ENCODE data around the gene ZNF30. TPM values are rescaled to one million over a fixed set of nuclear protein-coding genes. Genes with fewer than 3 reads are reported as not detected.
"Not testable (repeated sequence)": the region's sequence is repeated elsewhere in the genome, so short reads cannot be mapped to it uniquely, and the experiment has no call there.

Gene ZNF30
- total and polyA plus RNA-seq, 9 donors, result 1.5 to 5.5 (median 2.9) TPM

- H3K27ac ChIP-seq, result no peak overlapping the region
- H3K4me1 ChIP-seq (ENCODE audit: insufficient read depth), result peaks cover 6% of the 10 kb centered on the region
- DNase-seq, result no peak
- no peak overlapping the region for H3K4me3 ChIP-seq
- H3K36me3 ChIP-seq, result peaks cover 13% of the 10 kb centered on the region
- intact Hi-C loops (cut with DNase I), result no loop called here
- 66 to 75% (median 74%) methylated on average over 5 of the region's 5 CpGs for WGBS, 3 donors
- TF ChIP-seq POLR2A (IDR thresholded peaks at IDR 0.05) (no peak), EP300 (IDR thresholded peaks at IDR 0.05) (no peak), CTCF (IDR thresholded peaks at IDR 0.05) (no peak)
- H3K27me3 ChIP-seq, result no peaks in the 10 kb centered on the region
- peaks cover 6 to 33% of the 10 kb centered on the region in 2 donors for H3K9me3 ChIP-seq
Measured at GRCh38 chr19:34961775-34962686, 35.3 kb downstream of the ZNF30 start.

GRCh38 chr19:34962687-34963572 lies 36.2 kb downstream of the ZNF30 start:
- peak overlapping the region; percentile 86 for H3K4me3 ChIP-seq
- H3K27me3 ChIP-seq, result no peaks in the 10 kb centered on the region
- peaks cover 6 to 26% of the 10 kb centered on the region in 2 donors for H3K9me3 ChIP-seq
- H3K4me1 ChIP-seq (ENCODE audit: insufficient read depth), result peaks cover 6% of the 10 kb centered on the region
- intact Hi-C loops (cut with DNase I), result no loop called here
- no peak overlapping the region for H3K27ac ChIP-seq
- TF ChIP-seq CTCF (IDR thresholded peaks at IDR 0.05), result no peak
- DNase-seq, result no peak
- 42 to 43% (median 42%) methylated on average over 14 of the region's 14 CpGs for WGBS, 3 donors
- peaks cover 13% of the 10 kb centered on the region for H3K36me3 ChIP-seq

- DNase-seq, result peak; percentile 45 to 71 (median 65)
- H3K27ac ChIP-seq, result no peak within 1 kb of the TSS
- 0 to 1% (median 0%) methylated on average over 32 to 78 of the region's 78 CpGs for WGBS, 3 donors
- H3K4me3 ChIP-seq, result peak within 1 kb of the TSS; percentile 86
- peaks cover 10% of the 10 kb centered on the region for H3K36me3 ChIP-seq
- intact Hi-C loops (cut with DNase I), result no loop called here
- TF ChIP-seq POLR2A (IDR thresholded peaks at IDR 0.05) (no peak), CTCF (IDR thresholded peaks at IDR 0.05) (no peak), EP300 (IDR thresholded peaks at IDR 0.05) (no peak)
- H3K27me3 ChIP-seq, result no peaks in the 10 kb centered on the region
- H3K4me1 ChIP-seq (ENCODE audit: insufficient read depth), result peaks cover 6% of the 10 kb centered on the region
- H3K9me3 ChIP-seq, result peaks cover 0 to 17% of the 10 kb centered on the region in 2 donors
Measured at GRCh38 chr19:34963573-34964406, 37.1 kb downstream of the ZNF30 start, which contains the start of gene ZNF792. TSS of gene ZNF792 (minus strand) at chr19:34964229. CDS start at chr19:34963662, 567 bp downstream.

GRCh38 chr19:34964598-34964997 lies 37.9 kb downstream of the ZNF30 start:
- no peak for TF ChIP-seq CTCF (IDR thresholded peaks at IDR 0.05)
- TF ChIP-seq EP300 (IDR thresholded peaks at IDR 0.05), result no peak
- TF ChIP-seq POLR2A (IDR thresholded peaks at IDR 0.05), result no peak
- H3K4me1 ChIP-seq (ENCODE audit: insufficient read depth), result peaks cover 6% of the 10 kb centered on the region
- peaks cover 2% of the 10 kb centered on the region for H3K36me3 ChIP-seq
- DNase-seq, result no peak
- H3K27me3 ChIP-seq, result no peaks in the 10 kb centered on the region
- H3K27ac ChIP-seq, result no peak overlapping the region
- H3K4me3 ChIP-seq, result no peak overlapping the region
- peaks cover 0 to 9% of the 10 kb centered on the region in 2 donors for H3K9me3 ChIP-seq
- WGBS, 3 donors, result 50 to 51% (median 51%) methylated on average over 6 of the region's 6 CpGs
- intact Hi-C loops (cut with DNase I), result no loop called here

GRCh38 chr19:34965505-34965904 lies 38.8 kb downstream of the ZNF30 start:
- intact Hi-C loops (cut with DNase I); H3K9me3 ChIP-seq; H3K27me3 ChIP-seq; H3K4me1 ChIP-seq (ENCODE audit: insufficient read depth); H3K27ac ChIP-seq; DNase-seq; H3K36me3 ChIP-seq; H3K4me3 ChIP-seq: not testable (repeated sequence)
- 77 to 80% (median 78%) methylated on average over 5 of the region's 5 CpGs for WGBS, 3 donors

All from ovary (tissue), 9 donors.